HK-2 (cell line): ENCODE measurements around the gene KCNQ2.

Experiments used
- DNase-seq: peaks from one replicate; pipeline ENCODE4 v3.0.0-alpha.2; 2018; ENCODE audit not compliant: unreplicated experiment

Gene KCNQ2

GRCh38 chr20:63403403-63404105 lies 68.9 kb downstream of the KCNQ2 start:
- DNase-seq: no peak

- no peak for DNase-seq
Observed at GRCh38 chr20:63402860-63403220, 69.6 kb downstream of the KCNQ2 start.

GRCh38 chr20:63402181-63402859 lies 70.1 kb downstream of the KCNQ2 start:
- no peak for DNase-seq

- no peak for DNase-seq
Observed at GRCh38 chr20:63401384-63402110, 70.9 kb downstream of the KCNQ2 start.

GRCh38 chr20:63400486-63401210 lies 71.8 kb downstream of the KCNQ2 start:
- no peak for DNase-seq

- no peak for DNase-seq
Observed at GRCh38 chr20:63399596-63400375, 72.7 kb downstream of the KCNQ2 start.

- no peak for DNase-seq
Observed at GRCh38 chr20:63398744-63399514, 73.5 kb downstream of the KCNQ2 start.

GRCh38 chr20:63397946-63398450 lies 74.5 kb downstream of the KCNQ2 start:
- DNase-seq: no peak

GRCh38 chr20:63397155-63397843 lies 75.2 kb downstream of the KCNQ2 start:
- DNase-seq: no peak

- no peak for DNase-seq
Observed at GRCh38 chr20:63396300-63396699, 76.2 kb downstream of the KCNQ2 start.

- DNase-seq: no peak
Observed at GRCh38 chr20:63395723-63396122, 76.7 kb downstream of the KCNQ2 start.

GRCh38 chr20:63394920-63395455 lies 77.5 kb downstream of the KCNQ2 start:
- DNase-seq: no peak

GRCh38 chr20:63394069-63394919 lies 78.2 kb downstream of the KCNQ2 start:
- no peak for DNase-seq

- no peak for DNase-seq
Observed at GRCh38 chr20:63393566-63393965, 78.9 kb downstream of the KCNQ2 start.

- DNase-seq: no peak
Observed at GRCh38 chr20:63392465-63393365, 79.7 kb downstream of the KCNQ2 start.

GRCh38 chr20:63387917-63388316 lies 84.5 kb downstream of the KCNQ2 start:
- DNase-seq: no peak

GRCh38 chr20:63387393-63387792 lies 85.1 kb downstream of the KCNQ2 start:
- no peak for DNase-seq

- no peak for DNase-seq
Observed at GRCh38 chr20:63386491-63386890, 86.0 kb downstream of the KCNQ2 start.
